ENCODE results near the gene P2RY2. TPM values are rescaled to one million over a fixed set of nuclear protein-coding genes. Genes with fewer than 3 reads are reported as not detected.

P2RY2 gene
- total RNA-seq, 1 experiment from 2014 or later = 0.26 TPM

- no peaks in the 10 kb centered on the region for H3K9me3 ChIP-seq (ENCODE audit: control insufficient read depth, low read depth, low read length)
- peak; percentile 24 for DNase-seq
- no peak overlapping the region for H3K9ac ChIP-seq (ENCODE audit: extremely low read depth, insufficient read length, low read length)
- WGBS (ENCODE audit: extremely low coverage, insufficient read length, low lambda C conversion rate) = no CpG with 5 or more reads among the region's 56 CpGs
- no peak overlapping the region for H4K91ac ChIP-seq (ENCODE audit: insufficient read length, low read depth, low read length)
- no peaks in the 10 kb centered on the region for H3K4me1 ChIP-seq (ENCODE audit: insufficient read depth, low read length)
- H3K27ac ChIP-seq (ENCODE audit: insufficient read length, low read depth, low read length) = no peak overlapping the region
- no peaks in the 10 kb centered on the region for H3K79me2 ChIP-seq (ENCODE audit: insufficient read depth, low read length)
- H3K4ac ChIP-seq (ENCODE audit: low read depth, low read length) = no peak overlapping the region
- H2BK120ac ChIP-seq (ENCODE audit: low read depth, low read length, poor library complexity, severe bottlenecking) = no peak overlapping the region
- no peaks in the 10 kb centered on the region for H3K27me3 ChIP-seq (ENCODE audit: insufficient read depth, low read length)
- Mint-ChIP-seq H3K4me1 (peaks cover 2 to 9% of the 10 kb centered on the region in 2 experiments), H3K4me3 (no peak overlapping the region), H3K27me3 (ENCODE audit: low read depth) (no peaks in the 10 kb centered on the region; the same call in 1 of the 2 replicates), H3K36me3 (ENCODE audit: insufficient read depth in 1 of 3, low read depth in 3 of 3) (no peaks in the 10 kb centered on the region), H3K27ac (peak overlapping the region in 2 of 3 experiments; percentile 15 to 59; a peak in 3 of 7 replicates), H3K9me3 (no peaks in the 10 kb centered on the region)
- no peak overlapping the region for H3K18ac ChIP-seq (ENCODE audit: insufficient read length, low read depth, low read length)
- TF ChIP-seq CTCF (conservative IDR thresholded peaks at IDR 0.05) = no peak
- no peak overlapping the region for H2AK5ac ChIP-seq (ENCODE audit: insufficient read length, low read length)
- no peak overlapping the region for H3T11ph ChIP-seq (ENCODE audit: low read length)
- no peak overlapping the region for H2BK5ac ChIP-seq (ENCODE audit: insufficient read length, low read length)
- H3K4me2 ChIP-seq (ENCODE audit: insufficient read depth, insufficient read length, low read length) = no peak overlapping the region
- H4K5ac ChIP-seq (ENCODE audit: insufficient read length, low read depth, low read length) = no peak overlapping the region
- H3K14ac ChIP-seq (ENCODE audit: insufficient read depth, low read length) = no peak overlapping the region
- no peak overlapping the region for H2AFZ ChIP-seq (ENCODE audit: low read length)
- no peak overlapping the region for H3K23ac ChIP-seq (ENCODE audit: insufficient read length, low read depth, low read length)
- no peaks in the 10 kb centered on the region for H3K23me2 ChIP-seq (ENCODE audit: insufficient read length, low read depth, low read length, poor library complexity, severe bottlenecking)
- no peak overlapping the region for H2BK20ac ChIP-seq (ENCODE audit: low read depth, low read length, poor library complexity, severe bottlenecking)
- no peak overlapping the region for H4K8ac ChIP-seq (replicated peaks; ENCODE audit: insufficient read length, low read depth, low read length)
- no peak overlapping the region for H3K56ac ChIP-seq (ENCODE audit: insufficient read length, low read depth, low read length)
- no peaks in the 10 kb centered on the region for H4K20me1 ChIP-seq (ENCODE audit: control insufficient read depth, insufficient read depth, insufficient read length)
- no peak overlapping the region for H2BK12ac ChIP-seq (ENCODE audit: insufficient read length, low read depth, low read length)
- no peak overlapping the region for H2BK15ac ChIP-seq (ENCODE audit: low read depth, low read length)
- H3K79me1 ChIP-seq (ENCODE audit: insufficient read depth, low read depth, low read length, poor library complexity, severe bottlenecking) = no peaks in the 10 kb centered on the region
Measured at GRCh38 chr11:73234471-73235181, 16.5 kb downstream of the P2RY2 start.
